ENCODE results near the gene TNS1. TPM values are rescaled to one million over a fixed set of nuclear protein-coding genes. Genes with fewer than 3 reads are reported as not detected.
"Not testable (repeated sequence)": the region's sequence is repeated elsewhere in the genome, so short reads cannot be mapped to it uniquely, and the experiment has no call there.

Gene TNS1
- total and polyA plus RNA-seq, 8 donors = 38.5 to 166 (median 102) TPM

- Histone ChIP-seq H3K4me1 (peaks cover 0 to 12% (median 0%) of the 10 kb centered on the region in 3 donors), H3K4me3 (no peak overlapping the region), H3K9me3 (no peaks in the 10 kb centered on the region), H3K27me3 (no peaks in the 10 kb centered on the region), H3K36me3 (peaks cover 18 to 97% (median 53%) of the 10 kb centered on the region in 3 donors), H3K27ac (no peak overlapping the region)
- intact Hi-C loops (cut with DNase I) = no loop called here
- 63 to 71% methylated on average over 11 of the region's 11 CpGs for WGBS, 2 donors
- no peak for FAIRE-seq
- ATAC-seq = peak in 2 of 4 donors; percentile 3 to 52
- DNase-seq = peak in 2 of 6 donors; percentile 14 to 26
- TF ChIP-seq CTCF (IDR thresholded peaks at IDR 0.05) = no peak
Observed at GRCh38 chr2:217816396-217816869, 186.4 kb downstream of the TNS1 start.

GRCh38 chr2:217813828-217814227, 189.0 kb downstream of the TNS1 start:
- no peak for TF ChIP-seq CTCF (IDR thresholded peaks at IDR 0.05)
- ATAC-seq = peak in 1 of 4 donors; percentile 8
- intact Hi-C loops (cut with DNase I) = no loop called here
- H3K9me3 ChIP-seq = no peaks in the 10 kb centered on the region
- H3K4me1 ChIP-seq = peaks cover 0 to 12% (median 0%) of the 10 kb centered on the region in 3 donors
- no peak overlapping the region for H3K27ac ChIP-seq
- peaks cover 18 to 96% (median 50%) of the 10 kb centered on the region in 3 donors for H3K36me3 ChIP-seq
- 35 to 41% methylated on average over 6 of the region's 6 CpGs for WGBS, 2 donors
- no peak overlapping the region for H3K4me3 ChIP-seq
- peak in 1 of 6 donors; percentile 0 for DNase-seq
- no peak for FAIRE-seq
- no peaks in the 10 kb centered on the region for H3K27me3 ChIP-seq

- no peaks in the 10 kb centered on the region for H3K9me3 ChIP-seq
- no peak for ATAC-seq
- no peak overlapping the region for H3K27ac ChIP-seq
- intact Hi-C loops (cut with DNase I) = no loop called here
- no peak for TF ChIP-seq CTCF (IDR thresholded peaks at IDR 0.05)
- peaks cover 12 to 96% (median 57%) of the 10 kb centered on the region in 3 donors for H3K36me3 ChIP-seq
- FAIRE-seq = no peak
- no peak overlapping the region for H3K4me3 ChIP-seq
- peak in 1 of 6 donors; percentile 31 for DNase-seq
- WGBS, 2 donors = 87 to 91% methylated on average over 6 of the region's 6 CpGs
- H3K4me1 ChIP-seq = peaks cover 0 to 12% (median 0%) of the 10 kb centered on the region in 3 donors
- H3K27me3 ChIP-seq = no peaks in the 10 kb centered on the region
Observed at GRCh38 chr2:217812170-217812569, 190.6 kb downstream of the TNS1 start.

- H3K9me3 ChIP-seq = no peaks in the 10 kb centered on the region
- H3K4me1 ChIP-seq = peaks cover 0 to 5% (median 0%) of the 10 kb centered on the region in 3 donors
- ATAC-seq (no peak), DNase-seq (no peak), FAIRE-seq (no peak)
- H3K36me3 ChIP-seq = peaks cover 6 to 88% (median 51%) of the 10 kb centered on the region in 3 donors
- no peak overlapping the region for H3K27ac ChIP-seq
- no peak for TF ChIP-seq CTCF (IDR thresholded peaks at IDR 0.05)
- H3K27me3 ChIP-seq = no peaks in the 10 kb centered on the region
- no peak overlapping the region for H3K4me3 ChIP-seq
- intact Hi-C loops (cut with DNase I) = no loop called here
- 77 to 91% methylated on average over 7 of the region's 7 CpGs for WGBS, 2 donors
Observed at GRCh38 chr2:217810260-217810659, 192.5 kb downstream of the TNS1 start.

- Histone ChIP-seq H3K9me3 (no peaks in the 10 kb centered on the region), H3K27ac (no peak overlapping the region), H3K36me3 (peaks cover 6 to 85% (median 51%) of the 10 kb centered on the region in 3 donors), H3K27me3 (no peaks in the 10 kb centered on the region), H3K4me3 (no peak overlapping the region), H3K4me1 (peaks cover 0 to 5% (median 0%) of the 10 kb centered on the region in 3 donors)
- ATAC-seq = no peak
- no peak for TF ChIP-seq CTCF (IDR thresholded peaks at IDR 0.05)
- intact Hi-C loops (cut with DNase I) = no loop called here
- FAIRE-seq = no peak
- no peak for DNase-seq
- 83 to 95% methylated on average over 7 of the region's 7 CpGs for WGBS, 2 donors
Observed at GRCh38 chr2:217809736-217810135, 193.1 kb downstream of the TNS1 start.

- H3K27ac ChIP-seq; ATAC-seq; H3K4me3 ChIP-seq; DNase-seq; FAIRE-seq; H3K9me3 ChIP-seq; H3K4me1 ChIP-seq; intact Hi-C loops (cut with DNase I); H3K27me3 ChIP-seq: not testable (repeated sequence)
- 61 to 79% methylated on average over 3 of the region's 3 CpGs for WGBS, 2 donors
- peaks cover 6 to 84% (median 46%) of the 10 kb centered on the region in 3 donors for H3K36me3 ChIP-seq
Observed at GRCh38 chr2:217808967-217809366, 193.8 kb downstream of the TNS1 start.

Measured in pancreas (tissue), 10 donors.